ENCODE results near the gene MGST3.
"Not testable (repeated sequence)": the region's sequence is repeated elsewhere in the genome, so short reads cannot be mapped to it uniquely, and the experiment has no call there.

Gene MGST3

GRCh38 chr1:165630629-165631341 lies at the start of gene MGST3:
Gene MGST3 (plus strand): TSS chr1:165631234. CDS start chr1:165649848, 18,614 bp downstream.
- DNase-seq: peak; percentile 95 to 97

- no peak for DNase-seq
Observed at GRCh38 chr1:165581926-165582325, 49.1 kb upstream of the MGST3 start.

GRCh38 chr1:165586398-165586797 lies 44.6 kb upstream of the MGST3 start:
- no peak for DNase-seq

- DNase-seq: not testable (repeated sequence)
Observed at GRCh38 chr1:165591391-165591790, 39.6 kb upstream of the MGST3 start.

- DNase-seq: peak; percentile 50 to 80
Observed at GRCh38 chr1:165592945-165593823, 37.9 kb upstream of the MGST3 start.

GRCh38 chr1:165595246-165595938 lies 35.6 kb upstream of the MGST3 start:
- no peak for DNase-seq

GRCh38 chr1:165597883-165598675 lies 33.0 kb upstream of the MGST3 start:
- DNase-seq: peak; percentile 91 to 97

GRCh38 chr1:165598676-165599059 lies 32.4 kb upstream of the MGST3 start:
- DNase-seq: no peak

- no peak for DNase-seq
Observed at GRCh38 chr1:165600793-165601192, 30.2 kb upstream of the MGST3 start.

- DNase-seq: no peak
Observed at GRCh38 chr1:165603810-165604209, 27.2 kb upstream of the MGST3 start.

GRCh38 chr1:165605246-165605645 lies 25.8 kb upstream of the MGST3 start:
- DNase-seq: no peak

GRCh38 chr1:165606676-165607075 lies 24.4 kb upstream of the MGST3 start:
- DNase-seq: not testable (repeated sequence)

GRCh38 chr1:165610866-165611265 lies 20.2 kb upstream of the MGST3 start:
- no peak for DNase-seq

GRCh38 chr1:165612062-165612461 lies 19.0 kb upstream of the MGST3 start:
- DNase-seq: no peak

GRCh38 chr1:165616054-165616612 lies 14.9 kb upstream of the MGST3 start:
- no peak for DNase-seq

GRCh38 chr1:165616987-165617546 lies 14.0 kb upstream of the MGST3 start:
- DNase-seq: no peak

GRCh38 chr1:165619647-165620151 lies 11.3 kb upstream of the MGST3 start:
- DNase-seq: no peak

GRCh38 chr1:165623624-165624023 lies 7.4 kb upstream of the MGST3 start:
- no peak for DNase-seq

- DNase-seq: no peak
Observed at GRCh38 chr1:165624441-165624840, 6.6 kb upstream of the MGST3 start.

GRCh38 chr1:165628147-165628822 lies 2.7 kb upstream of the MGST3 start:
- DNase-seq: no peak

- DNase-seq: no peak
Observed at GRCh38 chr1:165629151-165629550, 1.9 kb upstream of the MGST3 start.

Measured in NCI-H524 (cell line).